GM12801 (cell line): ENCODE results near the gene ZNF700.

Source experiments
- TF ChIP-seq, protein P1 (sequence below): IDR thresholded peaks from one replicate; pipeline ENCODE4 v1.5.1; 2011; ENCODE audit warnings: control low read depth; ENCODE audit not compliant: insufficient read length; ENCODE audit errors: extremely low read depth

Gene ZNF700

DNA sequence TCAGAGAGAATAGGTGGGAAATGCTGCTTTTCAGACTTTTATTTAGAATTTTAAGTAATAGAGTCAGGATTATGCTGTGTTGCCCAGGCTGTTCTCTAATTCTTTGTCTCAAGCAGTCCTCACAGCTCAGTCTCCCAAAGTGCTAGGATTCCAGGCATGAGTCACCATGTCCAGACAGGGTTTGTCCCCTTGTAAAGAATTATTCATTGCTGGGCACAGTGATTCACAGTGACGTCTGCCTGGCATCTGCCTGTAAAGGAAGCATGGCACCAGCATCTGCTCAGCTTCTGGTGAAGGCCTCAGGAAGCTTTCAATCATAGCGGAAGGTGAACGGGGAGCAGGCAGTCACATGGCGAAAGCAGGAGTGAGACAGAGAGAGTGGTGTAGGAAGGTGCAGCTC, 57.6 kb downstream of the ZNF700 start:
- TF ChIP-seq, protein P1, sequence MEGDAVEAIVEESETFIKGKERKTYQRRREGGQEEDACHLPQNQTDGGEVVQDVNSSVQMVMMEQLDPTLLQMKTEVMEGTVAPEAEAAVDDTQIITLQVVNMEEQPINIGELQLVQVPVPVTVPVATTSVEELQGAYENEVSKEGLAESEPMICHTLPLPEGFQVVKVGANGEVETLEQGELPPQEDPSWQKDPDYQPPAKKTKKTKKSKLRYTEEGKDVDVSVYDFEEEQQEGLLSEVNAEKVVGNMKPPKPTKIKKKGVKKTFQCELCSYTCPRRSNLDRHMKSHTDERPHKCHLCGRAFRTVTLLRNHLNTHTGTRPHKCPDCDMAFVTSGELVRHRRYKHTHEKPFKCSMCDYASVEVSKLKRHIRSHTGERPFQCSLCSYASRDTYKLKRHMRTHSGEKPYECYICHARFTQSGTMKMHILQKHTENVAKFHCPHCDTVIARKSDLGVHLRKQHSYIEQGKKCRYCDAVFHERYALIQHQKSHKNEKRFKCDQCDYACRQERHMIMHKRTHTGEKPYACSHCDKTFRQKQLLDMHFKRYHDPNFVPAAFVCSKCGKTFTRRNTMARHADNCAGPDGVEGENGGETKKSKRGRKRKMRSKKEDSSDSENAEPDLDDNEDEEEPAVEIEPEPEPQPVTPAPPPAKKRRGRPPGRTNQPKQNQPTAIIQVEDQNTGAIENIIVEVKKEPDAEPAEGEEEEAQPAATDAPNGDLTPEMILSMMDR = no peak

DNA sequence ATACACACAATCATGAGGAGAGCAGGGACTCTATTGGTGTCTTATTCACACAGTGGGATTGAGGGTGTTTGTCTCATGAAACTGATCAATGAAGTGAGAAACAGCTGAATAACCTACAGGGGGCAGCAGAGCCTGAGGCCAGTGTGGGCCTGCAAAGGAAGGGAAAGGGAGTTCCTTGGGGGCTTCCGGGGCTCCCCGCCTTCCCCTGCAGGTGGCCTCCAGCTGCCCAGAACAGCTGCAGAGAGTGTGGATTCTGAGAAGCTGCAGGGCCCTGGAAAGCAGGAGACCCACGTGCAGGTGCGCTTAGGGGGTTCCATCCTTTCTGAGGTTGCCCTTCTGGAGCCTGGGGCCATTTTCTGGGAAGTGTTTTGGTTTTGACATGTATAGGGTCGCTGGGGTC, 60.1 kb downstream of the ZNF700 start:
- TF ChIP-seq, protein P1 = no peak

DNA sequence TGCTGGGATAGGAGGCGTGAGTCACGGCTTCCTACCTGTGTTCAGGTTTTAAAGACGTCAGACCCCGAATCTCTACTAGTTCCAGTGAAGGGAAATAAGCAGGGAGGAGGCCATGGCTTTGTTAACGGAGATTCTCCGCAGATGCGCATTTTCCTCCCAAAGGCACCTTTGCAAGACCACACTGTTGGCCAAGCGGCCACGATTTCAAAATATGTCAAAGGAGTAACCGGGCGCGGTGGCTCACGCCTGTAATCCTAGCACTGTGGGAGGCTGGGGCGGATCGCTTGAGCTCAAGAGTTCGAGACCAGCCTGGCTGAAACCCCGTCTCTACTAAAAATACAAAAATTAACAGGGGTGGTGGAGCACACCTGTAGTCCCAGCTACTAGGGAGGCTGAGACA, 61.8 kb downstream of the ZNF700 start:
- TF ChIP-seq, protein P1 = no peak

DNA sequence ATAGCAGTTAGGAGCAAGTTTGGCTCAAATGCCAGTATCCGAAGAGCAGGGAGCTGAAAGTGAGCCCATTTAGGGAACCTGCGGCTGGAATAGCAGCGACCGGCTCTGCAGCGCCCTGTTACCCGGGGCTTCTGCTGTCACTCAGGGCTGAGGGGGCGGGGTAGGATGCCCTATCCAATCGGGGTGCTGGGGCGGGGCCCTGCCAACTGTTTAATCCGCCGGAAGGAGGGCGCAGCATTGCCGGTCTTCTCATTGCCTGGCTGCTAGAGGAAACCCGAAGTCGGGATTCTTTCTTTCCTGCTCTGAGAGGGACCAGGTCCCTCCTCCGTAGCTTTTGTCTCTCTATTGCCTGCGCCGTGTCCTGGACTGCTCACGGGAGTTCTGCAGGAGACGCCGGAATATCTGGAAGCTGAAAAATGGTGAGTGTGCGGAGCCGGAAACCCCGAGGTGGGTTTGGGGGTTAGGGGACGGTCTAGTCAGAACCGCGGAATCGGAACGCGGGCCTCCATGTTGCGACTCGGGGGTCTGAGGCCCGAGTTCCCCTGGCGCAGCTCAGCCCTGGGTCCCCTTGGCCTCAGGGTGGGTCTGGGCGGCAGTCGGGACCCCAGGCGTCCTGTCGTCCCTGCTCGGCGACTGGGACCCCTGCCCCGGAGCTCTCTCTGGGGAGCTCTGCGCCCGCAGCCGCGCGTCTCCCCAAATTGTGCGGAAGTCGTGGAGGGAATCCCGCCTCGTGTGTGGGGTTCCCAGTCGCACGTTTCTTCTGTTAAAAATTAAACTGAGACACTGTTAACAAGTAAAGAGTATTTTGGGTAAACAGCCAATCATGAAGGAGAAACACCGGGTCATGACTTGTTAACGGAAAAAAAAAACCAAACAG, 62.7 kb downstream of the ZNF700 start:
- TF ChIP-seq, protein P1 = no peak

DNA sequence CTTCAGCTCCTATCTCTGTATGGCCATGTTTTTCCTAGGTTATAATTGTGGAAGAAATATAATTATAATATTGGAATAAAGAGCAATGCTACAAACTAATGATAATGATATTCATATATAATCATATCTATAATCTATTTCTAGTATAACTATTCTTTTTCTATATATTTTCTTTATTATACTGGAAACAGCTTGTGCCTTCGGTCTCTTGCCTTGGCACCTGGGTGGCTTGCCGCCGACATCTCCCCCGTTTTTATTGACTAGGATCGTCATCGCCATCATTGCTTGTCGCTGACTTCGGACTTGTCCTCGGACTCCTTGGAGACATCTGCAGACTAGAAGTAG, 64.2 kb downstream of the ZNF700 start:
- TF ChIP-seq, protein P1 = no peak

DNA sequence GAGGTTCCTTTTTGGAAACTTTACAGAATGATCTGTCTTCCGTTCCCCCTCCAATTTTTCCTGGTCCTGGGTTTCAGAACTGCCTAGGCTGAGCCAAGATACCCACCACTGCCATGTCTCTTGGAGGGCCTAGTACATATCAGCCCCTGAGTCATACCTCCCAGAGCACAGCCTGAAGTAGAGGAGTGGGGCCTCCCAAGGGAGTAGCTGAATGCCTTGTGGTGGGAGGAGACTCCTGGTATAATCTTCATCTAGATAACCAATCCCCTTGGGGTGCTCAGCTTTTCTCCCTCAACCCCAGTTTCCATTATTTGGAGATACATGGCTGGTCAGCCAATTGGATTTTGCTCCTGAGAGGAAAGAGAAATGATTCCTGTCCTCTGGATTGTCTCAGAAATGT, 70.3 kb downstream of the ZNF700 start:
- TF ChIP-seq, protein P1 = no peak
